RWPE2 (cell line): ENCODE data around the gene ATG7.

Source experiments
- ATAC-seq: fragments of 200-7000 bp; cut with Tn5 transposase; 3 replicates; pipeline ENCODE4 v1.9.1; 2021; ENCODE audit warnings: low read depth
- DNase-seq: peaks from one replicate; pipeline ENCODE4 v3.0.0-alpha.2; 2020; ENCODE audit warnings: low spot score
- H3K27ac ChIP-seq: fragments of 450-650 bp; 2 replicates; pipeline ENCODE4 v1.5.1; 2017; ENCODE audit warnings: mild to moderate bottlenecking; ENCODE audit not compliant: poor library complexity, severe bottlenecking
- H3K27me3 ChIP-seq: fragments of 250-450 bp; sonication (Bioruptor Pico); 2 replicates; pipeline ENCODE4 v1.5.1; 2021; ENCODE audit warnings: mild to moderate bottlenecking, moderate library complexity; ENCODE audit not compliant: insufficient read depth, poor library complexity, severe bottlenecking
- H3K36me3 ChIP-seq: fragments of 250-450 bp; sonication (Bioruptor Pico); 2 replicates; pipeline ENCODE4 v1.5.1; 2020; ENCODE audit warnings: low read depth, mild to moderate bottlenecking, moderate library complexity
- H3K4me1 ChIP-seq: fragments of 250-450 bp; sonication (Bioruptor Pico); 2 replicates; pipeline ENCODE4 v1.5.1; 2021; ENCODE audit warnings: mild to moderate bottlenecking, moderate library complexity; ENCODE audit not compliant: insufficient read depth, poor library complexity, severe bottlenecking
- H3K4me3 ChIP-seq: fragments of 250-450 bp; sonication (Bioruptor Pico); 2 replicates; pipeline ENCODE4 v1.5.1; 2021; ENCODE audit warnings: mild to moderate bottlenecking, moderate library complexity; ENCODE audit not compliant: severe bottlenecking
- H3K9me3 ChIP-seq: fragments of 250-450 bp; sonication (Bioruptor Pico); 2 replicates; pipeline ENCODE4 v1.5.1; 2021; ENCODE audit warnings: mild to moderate bottlenecking, moderate library complexity; ENCODE audit not compliant: severe bottlenecking
- TF ChIP-seq, protein P1 (sequence below): fragments of 450-650 bp; IDR thresholded peaks from one replicate; pipeline ENCODE4 v1.5.1; 2017; ENCODE audit warnings: mild to moderate bottlenecking, moderate library complexity; ENCODE audit not compliant: poor library complexity, severe bottlenecking

Gene ATG7

DNA sequence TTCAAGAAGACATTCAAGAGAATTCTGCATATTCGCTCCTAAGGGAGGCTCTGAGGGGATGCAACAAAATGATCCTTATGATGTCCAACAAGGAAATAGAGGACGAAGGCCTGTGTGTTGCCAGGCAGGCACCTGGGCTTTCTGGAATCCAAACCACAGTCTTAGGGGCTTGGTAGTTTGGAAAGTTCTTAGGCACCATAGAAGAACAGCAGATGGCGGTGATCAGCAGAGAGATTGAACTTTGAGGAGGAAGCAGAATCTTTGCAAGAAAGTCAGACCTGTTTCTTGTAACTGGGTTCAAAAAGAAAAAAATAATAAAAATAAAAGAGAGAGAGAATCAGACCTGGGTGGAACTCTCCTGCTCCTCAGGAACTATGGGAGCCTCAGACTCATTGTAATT, 11.7 kb upstream of the ATG7 start:
- ATAC-seq = no peak
- H3K27ac ChIP-seq = no peak overlapping the region
- no peaks in the 10 kb centered on the region for H3K27me3 ChIP-seq
- no peak overlapping the region for H3K4me3 ChIP-seq
- TF ChIP-seq, protein P1, sequence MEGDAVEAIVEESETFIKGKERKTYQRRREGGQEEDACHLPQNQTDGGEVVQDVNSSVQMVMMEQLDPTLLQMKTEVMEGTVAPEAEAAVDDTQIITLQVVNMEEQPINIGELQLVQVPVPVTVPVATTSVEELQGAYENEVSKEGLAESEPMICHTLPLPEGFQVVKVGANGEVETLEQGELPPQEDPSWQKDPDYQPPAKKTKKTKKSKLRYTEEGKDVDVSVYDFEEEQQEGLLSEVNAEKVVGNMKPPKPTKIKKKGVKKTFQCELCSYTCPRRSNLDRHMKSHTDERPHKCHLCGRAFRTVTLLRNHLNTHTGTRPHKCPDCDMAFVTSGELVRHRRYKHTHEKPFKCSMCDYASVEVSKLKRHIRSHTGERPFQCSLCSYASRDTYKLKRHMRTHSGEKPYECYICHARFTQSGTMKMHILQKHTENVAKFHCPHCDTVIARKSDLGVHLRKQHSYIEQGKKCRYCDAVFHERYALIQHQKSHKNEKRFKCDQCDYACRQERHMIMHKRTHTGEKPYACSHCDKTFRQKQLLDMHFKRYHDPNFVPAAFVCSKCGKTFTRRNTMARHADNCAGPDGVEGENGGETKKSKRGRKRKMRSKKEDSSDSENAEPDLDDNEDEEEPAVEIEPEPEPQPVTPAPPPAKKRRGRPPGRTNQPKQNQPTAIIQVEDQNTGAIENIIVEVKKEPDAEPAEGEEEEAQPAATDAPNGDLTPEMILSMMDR = no peak
- no peaks in the 10 kb centered on the region for H3K4me1 ChIP-seq
- no peaks in the 10 kb centered on the region for H3K9me3 ChIP-seq
- H3K36me3 ChIP-seq = peaks cover 29% of the 10 kb centered on the region
- DNase-seq = no peak

DNA sequence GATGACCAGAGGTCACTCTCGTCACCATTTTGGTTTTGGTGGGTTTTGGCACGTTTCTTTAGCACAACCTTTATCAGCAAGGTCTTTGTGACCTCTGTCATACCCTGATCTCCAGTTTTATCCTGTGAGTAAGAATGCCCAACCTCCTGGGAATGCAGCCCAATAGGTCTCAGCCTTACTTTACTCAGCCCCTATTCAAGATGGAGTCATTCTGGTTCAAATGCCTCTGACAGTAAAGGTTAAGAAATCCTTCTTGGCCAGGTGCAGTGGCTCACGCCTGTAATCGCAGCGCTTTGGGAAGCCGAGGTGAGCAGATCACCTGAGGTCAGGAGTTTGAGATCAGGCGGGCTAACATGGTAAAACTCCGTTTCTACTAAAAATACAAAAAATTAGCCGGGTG, 3.2 kb upstream of the ATG7 start:
- H3K36me3 ChIP-seq = peaks cover 6% of the 10 kb centered on the region
- TF ChIP-seq, protein P1 = no peak

DNA sequence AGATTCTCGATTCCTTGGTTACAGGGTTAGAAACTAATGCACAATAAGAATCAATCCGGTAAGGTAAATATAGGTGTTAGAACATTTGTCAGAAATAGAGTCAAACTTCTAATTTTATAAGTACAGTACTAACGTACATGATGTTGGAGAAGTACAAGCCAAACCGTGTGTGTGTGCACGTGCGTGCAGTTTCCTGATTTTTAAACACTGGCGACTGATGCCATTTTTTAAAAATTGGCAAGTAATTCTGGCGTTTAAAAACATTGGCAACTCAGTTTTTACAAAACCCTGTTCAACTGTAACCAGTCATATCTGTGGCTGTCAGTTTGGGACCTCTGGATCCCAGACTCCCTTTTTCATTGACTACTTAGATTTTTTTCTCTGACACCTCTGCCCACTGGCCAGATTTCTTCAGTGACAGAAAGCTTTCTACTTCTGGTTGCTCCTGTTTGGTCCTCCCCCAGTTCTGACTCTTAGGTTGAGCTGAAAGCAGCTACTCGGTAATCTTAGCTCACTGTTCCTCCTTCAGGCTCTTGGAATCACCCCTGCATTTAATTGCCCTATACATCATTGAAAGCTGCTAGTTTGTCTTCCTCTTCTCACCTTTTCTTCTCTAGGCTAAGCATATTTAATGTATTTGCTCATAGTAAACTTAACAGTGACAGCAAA, 843 bp downstream of the ATG7 start:
- Histone ChIP-seq H3K9me3 (no peaks in the 10 kb centered on the region), H3K36me3 (peaks cover 38% of the 10 kb centered on the region), H3K4me1 (peaks cover 13% of the 10 kb centered on the region), H3K27ac (peak overlapping the region; percentile 46), H3K4me3 (peak overlapping the region; percentile 69), H3K27me3 (no peaks in the 10 kb centered on the region)
- ATAC-seq (no peak), DNase-seq (no peak)
- TF ChIP-seq, protein P1 = no peak

More for the DNA sequence above, 3.2 kb upstream of the ATG7 start:
- Histone ChIP-seq H3K27me3 (no peaks in the 10 kb centered on the region), H3K27ac (no peak overlapping the region), H3K4me3 (no peak overlapping the region), H3K4me1 (peaks cover 10% of the 10 kb centered on the region), H3K9me3 (no peaks in the 10 kb centered on the region)
- ATAC-seq (no peak), DNase-seq (no peak)

DNA sequence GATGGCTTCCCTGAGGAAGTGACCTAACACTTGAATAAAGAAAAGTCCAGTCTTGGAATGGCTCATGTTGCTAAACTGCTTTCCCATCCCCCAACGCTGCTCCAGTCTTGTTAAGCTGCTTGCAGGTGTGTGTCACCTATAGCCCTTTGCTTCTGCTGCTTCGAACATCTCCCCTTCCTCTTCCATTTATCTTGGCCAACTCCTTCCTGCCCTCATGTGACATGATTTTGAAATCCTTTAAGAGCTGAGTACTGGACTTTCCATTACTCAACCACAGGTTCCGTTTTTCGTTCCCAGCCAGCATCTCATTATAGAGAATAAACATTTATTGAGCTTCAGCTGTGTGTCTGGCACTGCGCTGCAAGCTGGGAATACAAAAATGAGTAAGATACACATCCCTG, 1.7 kb downstream of the ATG7 start:
- Histone ChIP-seq H3K4me3 (no peak overlapping the region), H3K9me3 (no peaks in the 10 kb centered on the region), H3K4me1 (peaks cover 22% of the 10 kb centered on the region), H3K27me3 (no peaks in the 10 kb centered on the region), H3K27ac (no peak overlapping the region), H3K36me3 (peaks cover 41% of the 10 kb centered on the region)
- DNase-seq (no peak), ATAC-seq (no peak)
- TF ChIP-seq, protein P1 = no peak

DNA sequence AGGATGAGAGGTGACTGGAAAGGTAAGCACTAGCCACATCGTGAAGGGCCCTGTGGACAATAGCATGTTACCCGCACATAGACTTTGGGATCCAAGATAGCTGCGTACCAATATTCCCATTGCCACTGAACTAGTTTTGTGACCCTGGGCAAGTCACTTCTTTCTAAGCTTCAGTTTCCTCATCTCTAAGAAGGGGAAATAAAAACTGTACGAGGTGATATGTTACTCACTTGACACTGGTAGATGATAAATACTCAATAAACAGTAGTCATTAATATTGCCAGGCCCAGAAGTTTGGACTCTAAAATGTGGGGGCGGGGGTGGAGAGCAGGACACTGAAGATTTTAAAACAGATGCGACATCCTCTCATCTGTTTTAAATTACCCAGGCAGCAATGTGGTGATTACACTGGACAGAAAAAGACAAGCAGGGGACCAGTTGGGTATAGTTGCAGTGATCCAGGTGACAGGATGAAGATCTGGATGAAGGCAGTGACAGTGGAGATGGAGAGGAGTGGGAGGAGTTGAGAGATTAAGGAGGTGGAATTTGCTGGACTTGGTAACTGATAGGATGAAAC, 2.5 kb downstream of the ATG7 start:
- Histone ChIP-seq H3K27me3 (no peaks in the 10 kb centered on the region), H3K4me1 (peaks cover 26% of the 10 kb centered on the region), H3K9me3 (no peaks in the 10 kb centered on the region), H3K4me3 (no peak overlapping the region), H3K27ac (no peak overlapping the region), H3K36me3 (peaks cover 44% of the 10 kb centered on the region)
- no peak for DNase-seq
- no peak for ATAC-seq
- TF ChIP-seq, protein P1 = no peak
